ENCODE results near the gene ACTN1. TPM values are rescaled to one million over a fixed set of nuclear protein-coding genes. Genes with fewer than 3 reads are reported as not detected.

The ACTN1 gene
- total and polyA plus RNA-seq, 2 experiments from 2014 or later: 121 to 280 TPM

GRCh38 chr14:68959035-68959434 lies 20.1 kb downstream of the ACTN1 start:
- Histone ChIP-seq H3K36me3 (ENCODE audit: insufficient read depth) (no peaks in the 10 kb centered on the region; the same call in 1 of the 2 replicates), H3F3A (replicated peaks; ENCODE audit: low read depth) (0 out of 2 replicates have a peak, but pooled peaks cover 3% of the 10 kb centered on the region), H3K4me3 (no peak overlapping the region), H3K27me3 (ENCODE audit: insufficient read depth) (no peaks in the 10 kb centered on the region), H2AFZ (no peak overlapping the region), H4K20me1 (replicated peaks; ENCODE audit: insufficient read depth) (peaks cover 85% of the 10 kb centered on the region), H3K79me2 (replicated peaks; ENCODE audit: insufficient read depth) (peaks cover 100% of the 10 kb centered on the region), H3K9me2 (ENCODE audit: insufficient read depth) (no peaks in the 10 kb centered on the region), H3K4me2 (no peak overlapping the region), H3K4me1 (ENCODE audit: insufficient read depth) (peaks cover 36% of the 10 kb centered on the region), H3K27ac (ENCODE audit: low read depth) (0 out of 2 replicates have a peak overlapping the region, but pooled peaks have one; percentile 16)
- H3K4me1 Mint-ChIP-seq: peaks cover 64% of the 10 kb centered on the region
- peak overlapping the region; percentile 67 for H3K27ac Mint-ChIP-seq
- DNase-seq (ENCODE audit: low spot score) (no peak), ATAC-seq (no peak)
- peaks cover 14% of the 10 kb centered on the region for H3K27me3 Mint-ChIP-seq (ENCODE audit: insufficient read depth, low read depth, poor library complexity)
- TF ChIP-seq NANOG (IDR thresholded peaks at IDR 0.05; ENCODE audit: borderline replicate concordance) (no peak), EZH2 (IDR thresholded peaks at IDR 0.05; ENCODE audit: low read depth, unreplicated experiment) (no peak), ZNF114 (CRISPR knock-in tag; IDR thresholded peaks at IDR 0.05) (no peak)
- no peak overlapping the region for H3K4me3 Mint-ChIP-seq
- H3K36me3 Mint-ChIP-seq (ENCODE audit: low read depth): peaks cover 23% of the 10 kb centered on the region
- no peaks in the 10 kb centered on the region for H3K9me3 Mint-ChIP-seq

DNA sequence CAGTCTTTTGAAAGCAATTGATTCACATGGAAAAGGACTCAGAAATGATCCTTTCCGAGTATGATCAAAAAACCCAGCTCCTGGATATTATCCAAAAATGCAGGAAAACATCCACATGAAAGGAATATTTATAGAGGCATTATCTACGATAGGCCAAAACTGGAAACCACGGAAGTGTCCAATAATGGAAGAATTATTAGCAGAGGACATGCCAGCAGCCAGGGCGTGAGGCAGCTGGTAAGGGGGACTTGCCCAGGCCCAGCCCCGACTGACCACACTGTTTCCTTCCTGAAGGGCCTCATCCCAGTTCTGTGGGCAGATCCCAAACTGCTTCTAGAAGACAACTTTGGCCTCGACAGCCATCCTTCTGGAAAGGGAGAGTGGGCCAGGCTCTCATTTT lies 20.5 kb downstream of the ACTN1 start:
- Histone ChIP-seq H3F3A (replicated peaks; ENCODE audit: low read depth) (0 out of 2 replicates have a peak, but pooled peaks cover 3% of the 10 kb centered on the region), H3K4me3 (no peak overlapping the region), H3K79me2 (replicated peaks; ENCODE audit: insufficient read depth) (peaks cover 100% of the 10 kb centered on the region), H3K36me3 (ENCODE audit: insufficient read depth) (no peaks in the 10 kb centered on the region; the same call in 1 of the 2 replicates), H3K27ac (ENCODE audit: low read depth) (0 out of 2 replicates have a peak overlapping the region, but pooled peaks have one; percentile 16), H2AFZ (no peak overlapping the region), H3K4me1 (ENCODE audit: insufficient read depth) (peaks cover 34% of the 10 kb centered on the region), H3K9me2 (ENCODE audit: insufficient read depth) (no peaks in the 10 kb centered on the region), H4K20me1 (replicated peaks; ENCODE audit: insufficient read depth) (peaks cover 83% of the 10 kb centered on the region), H3K27me3 (ENCODE audit: insufficient read depth) (no peaks in the 10 kb centered on the region), H3K4me2 (no peak overlapping the region)
- Mint-ChIP-seq H3K9me3 (no peaks in the 10 kb centered on the region), H3K4me3 (no peak overlapping the region), H3K27me3 (ENCODE audit: insufficient read depth, low read depth, poor library complexity) (peaks cover 14% of the 10 kb centered on the region), H3K4me1 (peaks cover 61% of the 10 kb centered on the region), H3K27ac (no peak overlapping the region), H3K36me3 (ENCODE audit: low read depth) (peaks cover 25% of the 10 kb centered on the region)
- no peak for ATAC-seq
- no peak for TF ChIP-seq CREB1 (CRISPR knock-in tag; IDR thresholded peaks at IDR 0.05; ENCODE audit: low read depth)
- no peak for TF ChIP-seq ZNF114 (CRISPR knock-in tag; IDR thresholded peaks at IDR 0.05)
- no peak for DNase-seq (ENCODE audit: low spot score)

DNA sequence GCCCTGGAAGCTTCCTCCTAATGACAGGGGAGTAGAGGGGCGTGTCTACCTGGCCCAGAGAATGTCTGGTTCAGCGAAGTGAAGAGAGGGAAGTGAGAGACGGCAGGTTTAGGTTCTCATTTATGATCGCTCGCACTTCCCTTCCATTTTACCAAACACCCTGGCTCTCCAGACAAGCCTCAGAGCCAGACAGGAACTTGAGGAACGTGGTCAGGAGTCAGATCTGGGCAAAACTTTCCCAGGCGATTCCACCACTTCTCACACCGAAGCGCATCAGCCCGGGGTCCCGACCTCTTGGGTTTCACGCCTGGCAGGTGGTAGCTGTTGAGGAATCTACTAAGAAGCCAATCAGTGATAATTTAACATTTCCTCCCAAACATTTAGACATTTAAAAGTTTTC lies 21.3 kb downstream of the ACTN1 start:
- H4K20me1 ChIP-seq (replicated peaks; ENCODE audit: insufficient read depth): peaks cover 75% of the 10 kb centered on the region
- H3K4me3 Mint-ChIP-seq: no peak overlapping the region
- H3K79me2 ChIP-seq (replicated peaks; ENCODE audit: insufficient read depth): peaks cover 100% of the 10 kb centered on the region
- no peak for DNase-seq (ENCODE audit: low spot score)
- H3K4me1 ChIP-seq (ENCODE audit: insufficient read depth): peaks cover 32% of the 10 kb centered on the region
- no peak overlapping the region for H3K27ac ChIP-seq (ENCODE audit: low read depth)
- H3K36me3 ChIP-seq (ENCODE audit: insufficient read depth): no peaks in the 10 kb centered on the region; the same call in 1 of the 2 replicates
- H3K4me3 ChIP-seq: no peak overlapping the region
- H3K27ac Mint-ChIP-seq: no peak overlapping the region
- H3F3A ChIP-seq (replicated peaks; ENCODE audit: low read depth): 0 out of 2 replicates have a peak, but pooled peaks cover 3% of the 10 kb centered on the region
- no peaks in the 10 kb centered on the region for H3K27me3 ChIP-seq (ENCODE audit: insufficient read depth)
- peaks cover 57% of the 10 kb centered on the region for H3K4me1 Mint-ChIP-seq
- peaks cover 14% of the 10 kb centered on the region for H3K27me3 Mint-ChIP-seq (ENCODE audit: insufficient read depth, low read depth, poor library complexity)
- H3K4me2 ChIP-seq: no peak overlapping the region
- no peaks in the 10 kb centered on the region for H3K9me2 ChIP-seq (ENCODE audit: insufficient read depth)
- H3K9me3 Mint-ChIP-seq: no peaks in the 10 kb centered on the region
- H3K36me3 Mint-ChIP-seq (ENCODE audit: low read depth): peaks cover 25% of the 10 kb centered on the region
- no peak for ATAC-seq
- no peak overlapping the region for H2AFZ ChIP-seq
- TF ChIP-seq EZH2phosphoT487 (IDR thresholded peaks at IDR 0.05; ENCODE audit: unreplicated experiment) (no peak), POLR2AphosphoS5 (IDR thresholded peaks at IDR 0.05; ENCODE audit: low read depth) (no peak), ETS1 (IDR thresholded peaks at IDR 0.05) (no peak), ZNF331 (CRISPR knock-in tag; IDR thresholded peaks at IDR 0.05; ENCODE audit: low read depth) (no peak)
- TF ChIP-seq, protein P1, sequence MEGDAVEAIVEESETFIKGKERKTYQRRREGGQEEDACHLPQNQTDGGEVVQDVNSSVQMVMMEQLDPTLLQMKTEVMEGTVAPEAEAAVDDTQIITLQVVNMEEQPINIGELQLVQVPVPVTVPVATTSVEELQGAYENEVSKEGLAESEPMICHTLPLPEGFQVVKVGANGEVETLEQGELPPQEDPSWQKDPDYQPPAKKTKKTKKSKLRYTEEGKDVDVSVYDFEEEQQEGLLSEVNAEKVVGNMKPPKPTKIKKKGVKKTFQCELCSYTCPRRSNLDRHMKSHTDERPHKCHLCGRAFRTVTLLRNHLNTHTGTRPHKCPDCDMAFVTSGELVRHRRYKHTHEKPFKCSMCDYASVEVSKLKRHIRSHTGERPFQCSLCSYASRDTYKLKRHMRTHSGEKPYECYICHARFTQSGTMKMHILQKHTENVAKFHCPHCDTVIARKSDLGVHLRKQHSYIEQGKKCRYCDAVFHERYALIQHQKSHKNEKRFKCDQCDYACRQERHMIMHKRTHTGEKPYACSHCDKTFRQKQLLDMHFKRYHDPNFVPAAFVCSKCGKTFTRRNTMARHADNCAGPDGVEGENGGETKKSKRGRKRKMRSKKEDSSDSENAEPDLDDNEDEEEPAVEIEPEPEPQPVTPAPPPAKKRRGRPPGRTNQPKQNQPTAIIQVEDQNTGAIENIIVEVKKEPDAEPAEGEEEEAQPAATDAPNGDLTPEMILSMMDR (conservative IDR thresholded peaks at IDR 0.05; ENCODE audit: low read depth in 2 of 2): no peak
